Mucosa of rectum (tissue), 2 donors: ENCODE data around the gene GPR151.
"Not testable (repeated sequence)": the region's sequence is repeated elsewhere in the genome, so short reads cannot be mapped to it uniquely, and the experiment has no call there.

ENCODE experiments used
- H3K27ac ChIP-seq, 2 donors: one replicate each; pipeline ENCODE4 v1.7.0; 2013; ENCODE audit warnings: inconsistent platforms in 2 of 2, low read depth in 2 of 2, low read length in 2 of 2
- H3K27me3 ChIP-seq, 2 donors: one replicate each; pipeline ENCODE4 v1.7.0; 2013; ENCODE audit warnings: low read length in 2 of 2; ENCODE audit not compliant: control insufficient read depth in 2 of 2, insufficient read depth in 2 of 2
- H3K36me3 ChIP-seq, 2 donors: one replicate each; pipeline ENCODE4 v1.7.0; 2013; ENCODE audit warnings: low read length in 2 of 2; ENCODE audit not compliant: control insufficient read depth in 2 of 2, insufficient read depth in 2 of 2
- H3K4me1 ChIP-seq, 2 donors: one replicate each; pipeline ENCODE4 v1.7.0; 2013; ENCODE audit warnings: low read length in 2 of 2, mild to moderate bottlenecking in 1 of 2; ENCODE audit not compliant: control insufficient read depth in 2 of 2, insufficient read depth in 2 of 2
- H3K4me3 ChIP-seq, 2 donors: one replicate each; pipeline ENCODE4 v1.7.0; 2013; ENCODE audit warnings: low read length in 2 of 2
- H3K9ac ChIP-seq, 2 donors: one replicate each; pipeline ENCODE4 v1.7.0; 2013; ENCODE audit warnings: low read length in 2 of 2, low read depth in 1 of 2, mild to moderate bottlenecking in 1 of 2
- H3K9me3 ChIP-seq, 2 donors: one replicate each; pipeline ENCODE4 v1.7.0; 2013; ENCODE audit warnings: low read length in 2 of 2; ENCODE audit not compliant: control insufficient read depth in 2 of 2
- donor health status: healthy.
- donor health status: Normal muscosa, but diverticular disease.

Gene GPR151

DNA sequence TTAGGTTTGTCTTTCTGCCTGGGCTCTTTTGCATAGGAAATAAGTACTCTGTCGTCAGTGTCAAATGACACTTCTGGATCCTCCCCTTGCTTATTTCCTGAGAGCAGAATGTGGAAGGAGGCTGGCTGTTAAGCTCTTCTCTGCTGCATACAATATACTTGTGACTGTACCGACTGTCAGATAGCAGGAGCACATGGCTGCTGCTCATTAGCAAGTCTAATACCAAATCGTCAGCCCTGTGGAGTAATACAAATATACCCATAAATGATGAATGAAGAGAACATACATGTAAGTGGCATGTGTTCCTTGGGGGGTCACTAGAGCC is at the start of gene GPR151:
Gene GPR151 (minus strand): TSS at position 40 of the 325 bp plus-strand sequence. CDS start 77 bp downstream, outside the sequence.
- peaks cover 0 to 2% of the 10 kb centered on the region in 2 donors for H3K4me1 ChIP-seq
- no peaks in the 10 kb centered on the region for H3K9me3 ChIP-seq
- H3K27ac ChIP-seq = no peak within 1 kb of the TSS
- H3K9ac ChIP-seq = no peak within 1 kb of the TSS
- H3K36me3 ChIP-seq = peaks cover 2 to 7% of the 10 kb centered on the region in 2 donors
- H3K27me3 ChIP-seq = no peaks in the 10 kb centered on the region
- H3K4me3 ChIP-seq = no peak within 1 kb of the TSS

DNA sequence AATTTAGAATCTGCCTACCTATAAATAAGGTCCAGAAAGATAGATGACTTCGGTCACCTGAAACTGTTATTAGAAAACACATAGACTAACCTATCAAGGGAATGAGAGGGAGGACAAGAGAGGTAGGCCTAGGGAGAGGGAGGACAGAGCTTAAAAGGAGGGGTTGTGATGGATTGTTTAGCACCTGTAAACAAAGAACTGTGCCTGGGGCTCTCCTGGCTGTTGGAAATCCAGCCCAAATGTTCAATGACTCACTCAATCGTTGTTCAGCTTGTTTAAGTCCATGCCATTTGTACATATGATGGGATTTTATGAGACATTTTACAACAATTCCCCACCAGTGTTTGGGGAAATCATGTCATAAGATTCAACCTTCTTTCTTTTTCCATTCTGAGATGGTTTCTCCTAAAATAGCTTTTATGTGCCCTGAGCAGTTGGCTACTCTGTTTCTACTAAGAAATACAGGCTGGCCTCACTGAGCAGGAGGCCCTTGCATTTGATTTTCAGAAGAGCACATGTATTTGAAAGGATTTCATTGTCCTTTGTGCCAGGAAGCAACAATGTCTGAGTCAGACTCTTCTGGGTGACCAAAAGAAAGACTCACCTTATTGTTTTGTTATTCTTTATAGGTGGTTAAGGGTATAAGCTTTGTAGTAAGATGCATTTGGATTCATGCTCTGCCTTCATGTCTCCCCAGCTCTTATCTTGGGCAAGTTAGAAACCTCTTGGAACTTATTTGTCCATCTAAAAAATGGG is 48.2 kb upstream of the GPR151 start:
- H3K4me3 ChIP-seq = no peak overlapping the region
- H3K4me1 ChIP-seq = no peaks in the 10 kb centered on the region
- no peak overlapping the region for H3K9ac ChIP-seq
- H3K36me3 ChIP-seq = no peaks in the 10 kb centered on the region
- no peaks in the 10 kb centered on the region for H3K9me3 ChIP-seq
- no peak overlapping the region for H3K27ac ChIP-seq
- no peaks in the 10 kb centered on the region for H3K27me3 ChIP-seq

GRCh38 chr5:146562461-146562860 is 46.5 kb upstream of the GPR151 start:
- H3K4me3 ChIP-seq = no peak overlapping the region
- H3K9ac ChIP-seq = no peak overlapping the region
- no peaks in the 10 kb centered on the region for H3K9me3 ChIP-seq
- H3K36me3 ChIP-seq = no peaks in the 10 kb centered on the region
- no peaks in the 10 kb centered on the region for H3K4me1 ChIP-seq
- no peak overlapping the region for H3K27ac ChIP-seq
- no peaks in the 10 kb centered on the region for H3K27me3 ChIP-seq

DNA sequence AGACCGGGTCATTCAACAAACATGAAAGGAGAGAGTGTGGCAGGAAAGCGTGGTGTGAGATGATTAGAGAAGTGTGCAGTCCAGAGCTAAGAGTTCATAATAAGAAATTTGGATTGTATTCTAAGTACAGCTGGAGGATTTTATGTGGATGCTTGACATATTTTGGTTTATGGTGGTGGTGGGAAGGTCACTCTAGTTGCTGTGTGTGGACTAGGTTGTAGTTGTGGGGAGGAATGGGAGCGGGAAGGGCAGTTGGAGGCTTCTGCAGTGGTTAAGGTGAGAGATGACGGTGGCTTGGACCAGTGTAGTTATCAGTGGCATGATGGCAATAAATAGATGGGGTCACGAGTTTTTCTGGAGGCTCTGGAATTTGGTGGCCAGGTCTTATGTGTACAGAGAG is 45.7 kb upstream of the GPR151 start:
- Histone ChIP-seq H3K27me3 (no peaks in the 10 kb centered on the region), H3K27ac (no peak overlapping the region), H3K4me3 (no peak overlapping the region), H3K36me3 (no peaks in the 10 kb centered on the region), H3K9ac (no peak overlapping the region), H3K4me1 (no peaks in the 10 kb centered on the region), H3K9me3 (no peaks in the 10 kb centered on the region)

DNA sequence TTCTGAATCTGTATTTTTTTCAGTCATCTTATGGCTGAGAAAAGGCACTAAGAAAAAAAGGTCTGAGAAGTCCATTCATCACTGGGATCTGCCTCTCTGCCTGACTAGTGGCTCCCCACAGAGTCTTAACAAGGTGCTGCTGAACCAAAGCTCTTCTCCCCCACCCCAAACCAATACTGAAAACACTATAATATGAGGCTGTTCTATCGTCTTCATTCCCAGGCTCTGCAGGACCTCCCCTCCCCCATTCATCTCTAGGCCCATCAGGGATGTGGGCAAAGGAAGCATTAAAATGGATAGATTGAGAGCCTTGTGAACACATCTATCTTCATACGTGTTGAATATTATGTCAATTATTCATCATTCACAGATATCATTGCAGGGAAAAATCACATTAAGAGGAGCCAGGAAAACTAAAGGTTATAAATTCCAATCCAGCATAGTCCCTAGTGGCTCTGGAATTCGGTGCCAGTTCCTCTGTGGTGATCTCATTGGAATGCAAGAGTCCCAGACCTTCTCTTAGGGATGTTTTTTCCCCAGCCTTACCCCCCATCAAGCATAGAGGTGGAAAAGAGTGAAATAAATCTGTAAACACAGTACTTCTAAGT is 44.3 kb upstream of the GPR151 start:
- Histone ChIP-seq H3K27me3 (no peaks in the 10 kb centered on the region), H3K27ac (no peak overlapping the region), H3K36me3 (no peaks in the 10 kb centered on the region), H3K4me3 (no peak overlapping the region), H3K9me3 (no peaks in the 10 kb centered on the region), H3K4me1 (no peaks in the 10 kb centered on the region), H3K9ac (no peak overlapping the region)

- not testable (repeated sequence) for H3K27me3 ChIP-seq, H3K9me3 ChIP-seq, H3K4me3 ChIP-seq, H3K27ac ChIP-seq, H3K4me1 ChIP-seq, H3K9ac ChIP-seq, H3K36me3 ChIP-seq
Measured at GRCh38 chr5:146556884-146557283, 40.9 kb upstream of the GPR151 start.

DNA sequence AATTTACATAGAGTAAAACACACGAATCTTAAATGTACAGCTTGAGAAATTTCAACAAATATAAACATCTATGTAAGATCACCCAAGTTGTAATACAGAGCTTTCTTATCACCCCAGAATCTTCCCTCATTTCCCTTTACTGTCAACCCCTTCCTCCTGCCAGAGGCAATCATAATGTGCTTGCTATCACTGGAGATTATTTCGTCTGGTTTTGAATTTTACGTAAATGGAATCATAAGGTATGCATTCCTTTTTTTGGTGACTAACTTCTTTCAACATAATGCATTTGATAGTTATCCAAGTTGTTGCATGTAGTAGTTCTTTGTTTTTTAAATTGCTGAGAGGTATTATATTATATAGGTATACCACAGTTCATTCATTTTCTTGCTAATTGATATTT is 37.5 kb upstream of the GPR151 start:
- no peak overlapping the region for H3K4me3 ChIP-seq
- no peaks in the 10 kb centered on the region for H3K9me3 ChIP-seq
- H3K9ac ChIP-seq = no peak overlapping the region
- H3K27me3 ChIP-seq = peaks cover 0 to 4% of the 10 kb centered on the region in 2 donors
- no peaks in the 10 kb centered on the region for H3K4me1 ChIP-seq
- no peaks in the 10 kb centered on the region for H3K36me3 ChIP-seq
- H3K27ac ChIP-seq = no peak overlapping the region

DNA sequence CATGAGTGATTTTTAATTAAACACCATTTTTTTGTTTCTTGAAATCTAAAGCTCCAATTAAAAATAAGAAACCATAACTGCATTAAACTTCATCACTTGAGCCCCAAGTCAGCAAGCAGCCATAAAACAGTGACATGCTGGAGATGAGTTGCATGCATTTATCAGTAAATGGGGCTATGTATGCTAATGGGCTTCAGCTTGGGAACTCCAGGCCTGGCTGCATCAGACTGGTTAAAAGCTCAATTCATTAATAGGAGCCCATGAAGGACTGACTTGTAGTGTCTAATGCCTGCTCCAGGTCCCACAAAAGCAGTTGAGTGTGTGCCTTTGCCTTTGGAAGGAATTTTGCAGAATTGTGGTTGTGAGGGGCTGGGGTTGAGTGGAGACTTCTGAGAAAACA is 33.6 kb upstream of the GPR151 start:
- H3K4me3 ChIP-seq = no peak overlapping the region
- no peaks in the 10 kb centered on the region for H3K36me3 ChIP-seq
- no peak overlapping the region for H3K9ac ChIP-seq
- no peaks in the 10 kb centered on the region for H3K9me3 ChIP-seq
- no peaks in the 10 kb centered on the region for H3K4me1 ChIP-seq
- peaks cover 0 to 4% of the 10 kb centered on the region in 2 donors for H3K27me3 ChIP-seq
- no peak overlapping the region for H3K27ac ChIP-seq

GRCh38 chr5:146548781-146549449 is 32.9 kb upstream of the GPR151 start:
- H3K4me1 ChIP-seq = no peaks in the 10 kb centered on the region
- peaks cover 0 to 7% of the 10 kb centered on the region in 2 donors for H3K27me3 ChIP-seq
- no peaks in the 10 kb centered on the region for H3K36me3 ChIP-seq
- no peak overlapping the region for H3K4me3 ChIP-seq
- no peaks in the 10 kb centered on the region for H3K9me3 ChIP-seq
- H3K27ac ChIP-seq = no peak overlapping the region
- H3K9ac ChIP-seq = no peak overlapping the region

DNA sequence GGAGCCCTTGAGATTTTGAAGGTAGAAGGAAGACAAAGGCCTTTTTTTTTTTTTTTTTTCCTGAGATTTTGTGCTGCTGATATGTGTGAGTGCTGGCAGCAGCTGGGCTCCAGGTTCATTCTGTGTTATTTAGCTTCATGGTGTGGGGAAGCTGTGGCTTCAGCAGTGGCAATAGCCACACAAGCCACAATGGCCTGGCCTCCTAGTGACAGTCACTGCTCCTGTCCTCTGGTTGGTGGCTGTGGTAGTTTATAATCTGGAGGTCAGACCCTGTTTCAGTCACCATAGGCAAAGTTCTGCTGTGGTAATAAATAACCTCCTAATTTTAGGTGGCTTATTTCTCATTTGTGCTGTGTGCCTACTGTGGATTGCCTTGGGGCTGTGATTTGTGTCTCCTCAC is 28.2 kb upstream of the GPR151 start:
- Histone ChIP-seq H3K9me3 (no peaks in the 10 kb centered on the region), H3K9ac (no peak overlapping the region), H3K4me3 (no peak overlapping the region), H3K36me3 (no peaks in the 10 kb centered on the region), H3K27me3 (peaks cover 0 to 4% of the 10 kb centered on the region in 2 donors), H3K4me1 (no peaks in the 10 kb centered on the region), H3K27ac (no peak overlapping the region)
